Stimulated activated CD4-positive, alpha-beta T cell treated with anti-CD3 and anti-CD28 coated beads, Interleukin-15, amount 100 ng/mL, for 1 hour (primary cell): ENCODE data around the gene TUBB2A.
"Not testable (repeated sequence)": the region's sequence is repeated elsewhere in the genome, so short reads cannot be mapped to it uniquely, and the experiment has no call there.

Source experiments
- DNase-seq, 2 donors: peaks; one replicate each; pipeline ENCODE4 v3.0.0-alpha.2; 2020; ENCODE audit warnings: low read depth in 1 of 2, low spot score in 1 of 2

TUBB2A gene

GRCh38 chr6:3156184-3157130 lies 887 bp downstream of the TUBB2A start:
- DNase-seq, result not testable (repeated sequence)

- DNase-seq, result not testable (repeated sequence)
These were observed 1.9 kb downstream of the TUBB2A start for GRCh38 chr6:3155416-3155815.

GRCh38 chr6:3152689-3153088 lies 4.7 kb downstream of the TUBB2A start:
- no peak for DNase-seq

GRCh38 chr6:3151691-3152090 lies 5.7 kb downstream of the TUBB2A start:
- no peak for DNase-seq

- no peak for DNase-seq
These were observed 9.2 kb downstream of the TUBB2A start for GRCh38 chr6:3147914-3148757.

- DNase-seq, result no peak
These were observed 12.8 kb downstream of the TUBB2A start for GRCh38 chr6:3144571-3144970.

- no peak for DNase-seq
These were observed 14.2 kb downstream of the TUBB2A start for GRCh38 chr6:3143158-3143557.

GRCh38 chr6:3142536-3142935 lies 14.8 kb downstream of the TUBB2A start:
- DNase-seq, result no peak

GRCh38 chr6:3140201-3140600 lies 17.1 kb downstream of the TUBB2A start:
- DNase-seq, result no peak

GRCh38 chr6:3139090-3139903 lies 18.0 kb downstream of the TUBB2A start:
- no peak for DNase-seq

GRCh38 chr6:3138341-3138740 lies 19.0 kb downstream of the TUBB2A start:
- DNase-seq, result no peak

- not testable (repeated sequence) for DNase-seq
These were observed 19.5 kb downstream of the TUBB2A start for GRCh38 chr6:3137873-3138272.

- DNase-seq, result no peak
These were observed 20.1 kb downstream of the TUBB2A start for GRCh38 chr6:3137057-3137777.

- no peak for DNase-seq
These were observed 20.9 kb downstream of the TUBB2A start for GRCh38 chr6:3136292-3137011.

GRCh38 chr6:3135668-3136291 lies 21.6 kb downstream of the TUBB2A start:
- DNase-seq, result no peak

GRCh38 chr6:3133515-3133914 lies 23.8 kb downstream of the TUBB2A start:
- no peak for DNase-seq

GRCh38 chr6:3131695-3132094 lies 25.6 kb downstream of the TUBB2A start:
- DNase-seq, result no peak

GRCh38 chr6:3128356-3129108 lies 28.8 kb downstream of the TUBB2A start:
- DNase-seq, result no peak

GRCh38 chr6:3125815-3126214 lies 31.5 kb downstream of the TUBB2A start:
- DNase-seq, result no peak
